Vagina (tissue), 2 donors: ENCODE data around the gene TRIP13. TPM values are rescaled to one million over a fixed set of nuclear protein-coding genes. Genes with fewer than 3 reads are reported as not detected.
A peak's percentile ranks its signal among the peaks of the same experiment; 100 is the strongest.
"Not testable (repeated sequence)": the region's sequence is repeated elsewhere in the genome, so short reads cannot be mapped to it uniquely, and the experiment has no call there.

Experiments used
- DNase-seq, 2 donors: peaks; one replicate each; pipeline ENCODE4 v3.0.0-alpha.2; 2017; ENCODE audit errors: extremely low spot score in 2 of 2
- H3K27ac ChIP-seq: fragments of 200-600 bp; sonication (generic); one replicate; pipeline ENCODE4 v1.5.1; 2019
- H3K27me3 ChIP-seq: fragments of 200-600 bp; sonication (generic); one replicate; pipeline ENCODE4 v1.5.1; 2019
- H3K36me3 ChIP-seq, 2 donors: fragments of 200-600 bp; sonication (generic); one replicate each; pipeline ENCODE4 v1.5.1; 2017 to 2019
- H3K4me1 ChIP-seq: fragments of 200-600 bp; sonication (generic); one replicate; pipeline ENCODE4 v1.5.1; 2019
- H3K4me3 ChIP-seq, 2 donors: fragments of 200-600 bp; sonication (generic); 1 replicate in 1 of 2; 2 replicates in 1 of 2; pipeline ENCODE4 v1.5.1; 2016 to 2019
- H3K9me3 ChIP-seq: fragments of 200-600 bp; sonication (generic); one replicate; pipeline ENCODE4 v1.5.1; 2019
- POLR2A ChIP-seq, 2 donors: fragments of 450-650 bp; IDR thresholded peaks; one replicate each; pipeline ENCODE4 v1.6.1; 2017; ENCODE audit warnings: antibody characterized with exemption in 2 of 2, mild to moderate bottlenecking in 2 of 2, moderate library complexity in 2 of 2
- POLR2AphosphoS5 ChIP-seq, 2 donors: sonication (generic); formaldehyde crosslinking; IDR thresholded peaks; one replicate each; pipeline ENCODE4 v1.9.0; 2017; ENCODE audit warnings: antibody characterized with exemption in 2 of 2, mild to moderate bottlenecking in 2 of 2, low read depth in 1 of 2; ENCODE audit not compliant: insufficient read depth in 1 of 2
- intact Hi-C: fragments of 100-400 bp; cut with DNase I; formaldehyde crosslinking; loops from one replicate; pipeline ENCODE4 v1.15.1; 2023
- total RNA-seq: library from RNA; depleted of rRNA; stranded (reverse); fragments of >200 nt; gene quantifications from one replicate; pipeline ENCODE4 v1.2.3, GENCODE V29; 2016
- TF ChIP-seq, protein P1 (sequence below), 3 experiments: fragments of 450-650 bp in 2 of 3; fragments of 200-600 bp in 1 of 3; sonication (generic) in 1 of 3; IDR thresholded peaks; one replicate each; pipeline ENCODE4 v1.5.1; 2017 to 2019; ENCODE audit warnings: antibody characterized with exemption in 3 of 3, mild to moderate bottlenecking in 2 of 3, moderate library complexity in 2 of 3

The TRIP13 gene
- total RNA-seq, 1 donor from 2014 or later = 3.7 TPM

DNA sequence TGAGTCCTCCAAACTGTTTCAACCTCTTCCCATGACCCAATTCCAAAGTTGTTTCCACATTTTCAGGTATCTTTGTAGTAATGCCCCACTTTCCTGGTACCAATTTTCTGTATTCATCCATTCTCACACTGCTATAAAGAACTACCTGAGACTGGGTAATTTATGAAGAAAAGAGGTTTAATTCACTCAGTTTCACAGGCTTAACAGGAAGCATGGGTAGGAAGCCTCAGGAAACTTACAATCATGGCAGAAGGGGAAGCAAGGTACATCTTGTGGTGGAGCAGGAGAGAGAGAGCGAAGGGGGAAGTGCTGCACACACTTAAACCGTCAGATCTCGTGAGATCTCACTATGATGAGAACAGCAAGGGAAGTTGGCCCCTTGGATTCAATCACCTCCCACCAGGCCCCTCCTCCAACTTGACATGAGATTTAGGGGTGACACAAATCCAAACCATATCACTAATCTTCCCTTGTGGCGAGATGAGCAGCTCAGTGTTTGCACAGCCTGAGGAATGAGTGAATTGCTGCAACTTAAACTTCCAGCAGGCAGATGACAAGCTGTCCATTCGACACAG lies 42.9 kb downstream of the TRIP13 start:
- DNase-seq = no peak

GRCh38 chr5:936149-937144 lies 43.8 kb downstream of the TRIP13 start:
- Histone ChIP-seq H3K36me3 (no peaks in the 10 kb centered on the region), H3K4me1 (no peaks in the 10 kb centered on the region), H3K9me3 (no peaks in the 10 kb centered on the region), H3K27ac (no peak overlapping the region), H3K4me3 (no peak overlapping the region), H3K27me3 (no peaks in the 10 kb centered on the region)
- DNase-seq = peak in 1 of 2 donors; percentile 82
- intact Hi-C loops = no loop called here
- TF ChIP-seq, protein P1, sequence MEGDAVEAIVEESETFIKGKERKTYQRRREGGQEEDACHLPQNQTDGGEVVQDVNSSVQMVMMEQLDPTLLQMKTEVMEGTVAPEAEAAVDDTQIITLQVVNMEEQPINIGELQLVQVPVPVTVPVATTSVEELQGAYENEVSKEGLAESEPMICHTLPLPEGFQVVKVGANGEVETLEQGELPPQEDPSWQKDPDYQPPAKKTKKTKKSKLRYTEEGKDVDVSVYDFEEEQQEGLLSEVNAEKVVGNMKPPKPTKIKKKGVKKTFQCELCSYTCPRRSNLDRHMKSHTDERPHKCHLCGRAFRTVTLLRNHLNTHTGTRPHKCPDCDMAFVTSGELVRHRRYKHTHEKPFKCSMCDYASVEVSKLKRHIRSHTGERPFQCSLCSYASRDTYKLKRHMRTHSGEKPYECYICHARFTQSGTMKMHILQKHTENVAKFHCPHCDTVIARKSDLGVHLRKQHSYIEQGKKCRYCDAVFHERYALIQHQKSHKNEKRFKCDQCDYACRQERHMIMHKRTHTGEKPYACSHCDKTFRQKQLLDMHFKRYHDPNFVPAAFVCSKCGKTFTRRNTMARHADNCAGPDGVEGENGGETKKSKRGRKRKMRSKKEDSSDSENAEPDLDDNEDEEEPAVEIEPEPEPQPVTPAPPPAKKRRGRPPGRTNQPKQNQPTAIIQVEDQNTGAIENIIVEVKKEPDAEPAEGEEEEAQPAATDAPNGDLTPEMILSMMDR (IDR thresholded peaks at IDR 0.05) = no peak
- TF ChIP-seq POLR2AphosphoS5 (IDR thresholded peaks at IDR 0.05; ENCODE audit: insufficient read depth in 1 of 2, low read depth in 1 of 2) (no peak), POLR2A (IDR thresholded peaks at IDR 0.05) (no peak)

More for the DNA sequence above, 42.9 kb downstream of the TRIP13 start:
- no peak overlapping the region for H3K4me3 ChIP-seq
- H3K27me3 ChIP-seq = no peaks in the 10 kb centered on the region
- no peaks in the 10 kb centered on the region for H3K9me3 ChIP-seq
- no peak overlapping the region for H3K27ac ChIP-seq
- H3K4me1 ChIP-seq = no peaks in the 10 kb centered on the region
- intact Hi-C loops = no loop called here
- TF ChIP-seq POLR2AphosphoS5 (IDR thresholded peaks at IDR 0.05; ENCODE audit: insufficient read depth in 1 of 2, low read depth in 1 of 2) = no peak
- TF ChIP-seq, protein P1 (IDR thresholded peaks at IDR 0.05) = no peak
- TF ChIP-seq POLR2A (IDR thresholded peaks at IDR 0.05) = no peak
- H3K36me3 ChIP-seq = no peaks in the 10 kb centered on the region

- Histone ChIP-seq H3K4me3 (no peak overlapping the region), H3K36me3 (no peaks in the 10 kb centered on the region), H3K4me1 (no peaks in the 10 kb centered on the region), H3K27ac (no peak overlapping the region), H3K27me3 (no peaks in the 10 kb centered on the region), H3K9me3 (no peaks in the 10 kb centered on the region)
- intact Hi-C loops = no loop called here
- peak in 1 of 2 donors; percentile 81 for DNase-seq
- TF ChIP-seq, protein P1 (IDR thresholded peaks at IDR 0.05) = no peak
- TF ChIP-seq POLR2A (IDR thresholded peaks at IDR 0.05) (no peak), POLR2AphosphoS5 (IDR thresholded peaks at IDR 0.05; ENCODE audit: insufficient read depth in 1 of 2, low read depth in 1 of 2) (no peak)
Observed at GRCh38 chr5:937151-937924, 44.7 kb downstream of the TRIP13 start.

GRCh38 chr5:939368-939767 lies 46.7 kb downstream of the TRIP13 start:
- Histone ChIP-seq H3K27ac (no peak overlapping the region), H3K36me3 (no peaks in the 10 kb centered on the region), H3K27me3 (no peaks in the 10 kb centered on the region), H3K9me3 (no peaks in the 10 kb centered on the region), H3K4me1 (no peaks in the 10 kb centered on the region), H3K4me3 (no peak overlapping the region)
- intact Hi-C loops = no loop called here
- peak in 1 of 2 donors; percentile 49 for DNase-seq
- TF ChIP-seq, protein P1 (IDR thresholded peaks at IDR 0.05) = no peak
- TF ChIP-seq POLR2AphosphoS5 (IDR thresholded peaks at IDR 0.05; ENCODE audit: insufficient read depth in 1 of 2, low read depth in 1 of 2) = no peak
- no peak for TF ChIP-seq POLR2A (IDR thresholded peaks at IDR 0.05)

- intact Hi-C loops, H3K4me1 ChIP-seq, H3K27me3 ChIP-seq: not testable (repeated sequence)
Observed at GRCh38 chr5:940741-941140, 48.1 kb downstream of the TRIP13 start.

More at GRCh38 chr5:940741-941140, 48.1 kb downstream of the TRIP13 start:
- not testable (repeated sequence) for H3K36me3 ChIP-seq, H3K9me3 ChIP-seq, DNase-seq, H3K4me3 ChIP-seq, H3K27ac ChIP-seq
